HG03521 (cell line): Measurements from ENCODE around the gene SETD3.

Source experiments
- ATAC-seq: cut with Tn5 transposase; IDR thresholded peaks from one replicate; pipeline ENCODE4 v1.9.1; 2021; ENCODE audit warnings: mild to moderate bottlenecking, moderate library complexity; ENCODE audit not compliant: unreplicated experiment

SETD3 gene

GRCh38 chr14:99461411-99462085 is 19.1 kb downstream of the SETD3 start:
- no peak for ATAC-seq

- no peak for ATAC-seq
Measured at GRCh38 chr14:99460793-99461192, 19.9 kb downstream of the SETD3 start.

- ATAC-seq = no peak
Measured at GRCh38 chr14:99459481-99460100, 21.1 kb downstream of the SETD3 start.

- ATAC-seq = no peak
Measured at GRCh38 chr14:99454246-99454645, 26.4 kb downstream of the SETD3 start.

- ATAC-seq = no peak
Measured at GRCh38 chr14:99452968-99453367, 27.7 kb downstream of the SETD3 start.

- ATAC-seq = no peak
Measured at GRCh38 chr14:99451234-99451633, 29.4 kb downstream of the SETD3 start.

- ATAC-seq = no peak
Measured at GRCh38 chr14:99450266-99450665, 30.4 kb downstream of the SETD3 start.

- no peak for ATAC-seq
Measured at GRCh38 chr14:99447739-99448138, 32.9 kb downstream of the SETD3 start.

GRCh38 chr14:99445931-99446330 is 34.7 kb downstream of the SETD3 start:
- no peak for ATAC-seq

GRCh38 chr14:99441918-99442317 is 38.7 kb downstream of the SETD3 start:
- ATAC-seq = no peak

- no peak for ATAC-seq
Measured at GRCh38 chr14:99441157-99441870, 39.3 kb downstream of the SETD3 start.

- ATAC-seq = no peak
Measured at GRCh38 chr14:99440278-99440677, 40.4 kb downstream of the SETD3 start.

GRCh38 chr14:99437706-99438105 is 43.0 kb downstream of the SETD3 start:
- ATAC-seq = no peak

GRCh38 chr14:99436247-99437180 is 44.1 kb downstream of the SETD3 start:
- no peak for ATAC-seq

- ATAC-seq = no peak
Measured at GRCh38 chr14:99435327-99435726, 45.3 kb downstream of the SETD3 start.

- no peak for ATAC-seq
Measured at GRCh38 chr14:99432485-99432884, 48.2 kb downstream of the SETD3 start.

GRCh38 chr14:99431986-99432385 is 48.7 kb downstream of the SETD3 start:
- no peak for ATAC-seq

- ATAC-seq = peak; percentile 83
Measured at GRCh38 chr14:99430491-99430890, 50.2 kb downstream of the SETD3 start.

- no peak for ATAC-seq
Measured at GRCh38 chr14:99427632-99428300, 52.9 kb downstream of the SETD3 start.

GRCh38 chr14:99426813-99427346 is 53.8 kb downstream of the SETD3 start:
- no peak for ATAC-seq
